ENCODE results near the gene KBTBD2. TPM values are rescaled to one million over a fixed set of nuclear protein-coding genes. Genes with fewer than 3 reads are reported as not detected.
"Not testable (repeated sequence)": the region's sequence is repeated elsewhere in the genome, so short reads cannot be mapped to it uniquely, and the experiment has no call there.

KBTBD2 gene
- total RNA-seq, 2 donors from 2014 or later = 35.7 to 49.5 TPM

- DNase-seq (ENCODE audit: low spot score in 2 of 2) (no peak), ATAC-seq (no peak)
- Mint-ChIP-seq H3K27ac (no peak overlapping the region), H3K36me3 (peaks cover 23 to 57% of the 10 kb centered on the region in 2 donors), H3K9me3 (peaks cover 0 to 4% of the 10 kb centered on the region in 2 donors)
Observed at GRCh38 chr7:32872421-32872820, 19.1 kb downstream of the KBTBD2 start.

DNA sequence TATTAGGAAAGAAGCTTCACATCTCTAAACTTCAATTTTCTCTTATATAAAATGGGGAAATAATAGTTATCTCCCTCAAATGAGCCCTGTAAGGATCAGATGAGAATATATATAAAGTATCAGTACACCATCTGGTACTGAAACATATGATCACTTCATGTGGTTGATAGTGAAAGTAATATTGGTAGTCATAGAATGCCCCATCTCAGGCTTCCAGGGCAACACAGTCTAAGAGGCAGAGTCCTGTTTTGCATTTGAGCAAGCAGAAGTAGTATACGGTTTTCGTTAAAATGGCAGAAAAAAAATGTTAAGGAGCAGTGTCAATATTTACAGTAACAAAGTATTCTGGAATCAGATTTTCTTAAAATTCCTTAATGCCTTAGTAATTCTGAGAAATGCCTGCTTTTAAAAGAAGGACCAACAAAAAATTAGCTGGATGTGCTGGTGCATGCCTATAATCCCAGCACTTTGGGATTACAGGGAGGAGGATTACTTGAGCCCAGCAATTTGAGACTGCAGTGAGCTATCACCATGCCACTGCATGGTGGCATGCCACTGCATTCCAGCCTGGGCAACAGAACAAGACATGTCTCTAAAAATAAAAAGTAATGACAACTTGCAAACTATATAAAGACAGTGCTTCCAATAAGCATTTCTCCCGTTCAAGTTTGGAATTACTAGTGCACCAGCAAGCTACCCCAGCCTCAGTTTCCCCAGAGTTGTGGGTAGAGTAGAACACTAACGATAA is 19.8 kb downstream of the KBTBD2 start:
- ATAC-seq (peak; percentile 52 to 61), DNase-seq (ENCODE audit: low spot score in 2 of 2) (no peak)
- H3K27ac Mint-ChIP-seq = peak overlapping the region in 1 of 2 donors; percentile 79
- peaks cover 23 to 64% of the 10 kb centered on the region in 2 donors for H3K36me3 Mint-ChIP-seq
- H3K9me3 Mint-ChIP-seq = peaks cover 0 to 4% of the 10 kb centered on the region in 2 donors

DNA sequence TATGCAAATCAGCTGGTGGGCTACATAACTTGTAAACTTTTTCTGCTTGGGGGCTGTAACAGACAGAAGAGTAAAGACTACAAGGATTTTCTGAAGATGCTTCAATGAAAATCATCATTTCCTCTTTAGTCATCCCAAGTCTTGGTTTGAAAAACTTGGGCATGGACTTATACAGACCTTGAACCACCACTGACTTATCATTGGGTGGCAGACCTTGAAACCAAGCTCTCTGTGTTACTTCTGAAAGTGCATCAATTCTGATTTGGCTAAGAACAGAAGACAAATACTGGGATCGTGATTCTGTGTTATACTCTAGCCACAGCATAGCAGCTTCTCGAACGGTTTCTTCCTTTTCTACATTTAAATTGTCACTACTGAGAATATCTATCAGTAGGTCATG is 21.3 kb downstream of the KBTBD2 start:
- H3K9me3 Mint-ChIP-seq = peaks cover 0 to 14% of the 10 kb centered on the region in 2 donors
- DNase-seq (ENCODE audit: low spot score in 2 of 2) (no peak), ATAC-seq (peak; percentile 66 to 85)
- peak overlapping the region; percentile 20 to 68 for H3K27ac Mint-ChIP-seq
- H3K36me3 Mint-ChIP-seq = peaks cover 30 to 77% of the 10 kb centered on the region in 2 donors

DNA sequence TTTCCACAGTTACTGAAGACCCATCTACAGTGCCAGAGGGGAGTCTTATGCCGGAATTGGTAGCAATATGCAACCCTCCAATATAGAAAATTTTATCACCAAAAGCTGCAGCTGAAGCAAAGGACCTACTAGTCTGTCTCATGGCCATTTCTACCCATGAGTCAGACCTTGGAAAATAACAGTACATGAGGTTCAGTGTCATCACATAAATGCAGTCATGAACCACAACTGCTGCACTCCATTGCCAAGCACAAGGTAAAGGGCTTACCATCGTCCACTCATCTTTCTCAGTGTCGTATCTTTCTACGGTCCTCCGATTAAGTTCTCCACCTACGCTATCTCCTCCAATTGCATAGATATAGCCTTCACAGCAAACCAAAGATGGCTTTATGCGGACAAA is 21.8 kb downstream of the KBTBD2 start:
- ATAC-seq (peak; percentile 62 to 76), DNase-seq (ENCODE audit: low spot score in 2 of 2) (no peak)
- Mint-ChIP-seq H3K27ac (peak overlapping the region in 1 of 2 donors; percentile 68), H3K36me3 (peaks cover 30 to 75% of the 10 kb centered on the region in 2 donors), H3K9me3 (peaks cover 0 to 14% of the 10 kb centered on the region in 2 donors)

GRCh38 chr7:32868116-32868515 is 23.4 kb downstream of the KBTBD2 start:
- ATAC-seq (no peak), DNase-seq (ENCODE audit: low spot score in 2 of 2) (no peak)
- H3K36me3 Mint-ChIP-seq = peaks cover 30 to 78% of the 10 kb centered on the region in 2 donors
- H3K27ac Mint-ChIP-seq = no peak overlapping the region
- peaks cover 0 to 20% of the 10 kb centered on the region in 2 donors for H3K9me3 Mint-ChIP-seq

GRCh38 chr7:32865448-32866030 is 26.0 kb downstream of the KBTBD2 start:
- peaks cover 27 to 59% of the 10 kb centered on the region in 2 donors for H3K36me3 Mint-ChIP-seq

GRCh38 chr7:32863872-32864271 is 27.7 kb downstream of the KBTBD2 start:
- not testable (repeated sequence) for ATAC-seq; DNase-seq (ENCODE audit: low spot score in 2 of 2)
- peaks cover 0 to 16% of the 10 kb centered on the region in 2 donors for H3K9me3 Mint-ChIP-seq
- peak overlapping the region in 1 of 2 donors; percentile 50 for H3K27ac Mint-ChIP-seq
- H3K36me3 Mint-ChIP-seq = peaks cover 12 to 42% of the 10 kb centered on the region in 2 donors

More at GRCh38 chr7:32865448-32866030, 26.0 kb downstream of the KBTBD2 start:
- DNase-seq (ENCODE audit: low spot score in 2 of 2) = no peak
- ATAC-seq = peak in 1 of 2 donors; percentile 13
- Mint-ChIP-seq H3K9me3 (peaks cover 0 to 18% of the 10 kb centered on the region in 2 donors), H3K27ac (no peak overlapping the region)

GRCh38 chr7:32860090-32860489 is 31.5 kb downstream of the KBTBD2 start:
- H3K36me3 Mint-ChIP-seq = peaks cover 0 to 6% of the 10 kb centered on the region in 2 donors
- H3K9me3 Mint-ChIP-seq = peaks cover 0 to 6% of the 10 kb centered on the region in 2 donors
- H3K27ac Mint-ChIP-seq = no peak overlapping the region
- DNase-seq (ENCODE audit: low spot score in 2 of 2) (no peak), ATAC-seq (no peak)

DNA sequence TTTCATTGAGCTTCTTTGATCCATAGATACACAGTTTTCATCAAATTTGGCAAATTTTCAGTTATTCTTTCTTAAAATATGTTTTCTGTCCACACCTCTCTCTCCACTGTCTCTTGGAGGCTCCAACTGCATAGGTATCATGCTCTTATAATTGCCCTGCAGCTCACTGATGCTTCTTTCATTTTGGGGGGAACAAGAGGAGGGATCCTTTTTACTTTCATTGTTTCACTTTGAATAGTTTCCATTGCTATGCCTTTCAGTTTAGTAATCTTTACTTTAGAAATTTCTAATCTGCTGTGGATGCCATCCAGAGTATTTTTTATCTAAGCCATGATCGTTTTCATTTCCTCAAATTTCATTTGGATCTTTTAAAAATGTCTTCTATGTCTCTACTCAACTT is 32.9 kb downstream of the KBTBD2 start:
- peak in 1 of 2 donors; percentile 70 for ATAC-seq
- no peak overlapping the region for H3K27ac Mint-ChIP-seq
- H3K9me3 Mint-ChIP-seq = peaks cover 0 to 4% of the 10 kb centered on the region in 2 donors
- DNase-seq (ENCODE audit: low spot score in 2 of 2) = no peak
- H3K36me3 Mint-ChIP-seq = no peaks in the 10 kb centered on the region

DNA sequence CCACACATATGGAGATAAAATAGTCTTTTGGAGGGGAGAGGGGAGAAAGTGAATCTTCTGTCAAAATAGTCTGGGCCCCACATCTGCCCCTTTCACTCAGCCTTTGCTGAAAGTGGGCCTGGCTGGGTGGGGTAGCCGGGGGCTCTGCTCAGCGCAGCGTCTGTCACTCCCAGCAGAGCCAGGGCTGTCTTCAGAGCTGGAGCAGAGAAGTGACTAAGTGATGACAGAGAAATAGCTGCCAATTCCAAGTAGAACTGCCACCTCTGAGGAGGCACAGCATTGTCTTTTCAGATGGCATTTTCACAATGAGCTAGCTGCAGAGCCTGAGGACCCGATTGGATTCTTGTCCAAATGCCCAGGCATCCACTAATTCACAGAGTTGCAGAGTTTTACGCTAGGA is 34.5 kb downstream of the KBTBD2 start:
- not testable (repeated sequence) for DNase-seq (ENCODE audit: low spot score in 2 of 2); H3K36me3 Mint-ChIP-seq; ATAC-seq; H3K9me3 Mint-ChIP-seq; H3K27ac Mint-ChIP-seq

GRCh38 chr7:32855837-32856775 is 35.5 kb downstream of the KBTBD2 start:
- not testable (repeated sequence) for H3K27ac Mint-ChIP-seq; DNase-seq (ENCODE audit: low spot score in 2 of 2); H3K9me3 Mint-ChIP-seq; ATAC-seq; H3K36me3 Mint-ChIP-seq

GRCh38 chr7:32850654-32851053 is 40.9 kb downstream of the KBTBD2 start:
- DNase-seq (ENCODE audit: low spot score in 2 of 2); H3K27ac Mint-ChIP-seq; H3K36me3 Mint-ChIP-seq; ATAC-seq; H3K9me3 Mint-ChIP-seq: not testable (repeated sequence)

GRCh38 chr7:32848655-32849054 is 42.9 kb downstream of the KBTBD2 start:
- not testable (repeated sequence) for ATAC-seq; DNase-seq (ENCODE audit: low spot score in 2 of 2); H3K36me3 Mint-ChIP-seq; H3K9me3 Mint-ChIP-seq; H3K27ac Mint-ChIP-seq

GRCh38 chr7:32846630-32847225 is 44.8 kb downstream of the KBTBD2 start:
- no peaks in the 10 kb centered on the region for H3K36me3 Mint-ChIP-seq
- ATAC-seq (peak; percentile 100), DNase-seq (ENCODE audit: low spot score in 2 of 2) (peak; percentile 83 to 89)
- no peak overlapping the region for H3K27ac Mint-ChIP-seq
- no peaks in the 10 kb centered on the region for H3K9me3 Mint-ChIP-seq

GRCh38 chr7:32844748-32845147 is 46.8 kb downstream of the KBTBD2 start:
- not testable (repeated sequence) for DNase-seq (ENCODE audit: low spot score in 2 of 2); H3K27ac Mint-ChIP-seq; ATAC-seq; H3K9me3 Mint-ChIP-seq; H3K36me3 Mint-ChIP-seq

DNA sequence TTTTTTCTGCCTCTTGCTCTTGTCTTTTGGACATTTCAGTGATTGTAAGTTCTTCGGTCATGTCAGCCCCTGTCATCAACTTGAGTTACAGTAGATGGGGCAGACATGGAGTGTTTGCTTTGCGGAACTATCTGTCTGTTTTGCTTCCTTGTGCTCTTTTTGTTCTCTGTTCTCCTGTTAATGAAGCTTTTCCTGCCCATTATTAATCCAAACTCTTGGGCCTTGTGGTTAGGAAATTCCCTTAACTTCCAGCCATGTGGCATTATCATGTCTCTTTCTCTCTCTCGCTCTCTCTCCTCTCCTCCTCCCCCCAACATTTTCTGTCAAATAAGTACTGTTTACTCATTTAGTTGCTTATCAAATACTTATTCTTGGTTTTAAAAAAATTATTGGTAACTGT is 47.8 kb downstream of the KBTBD2 start:
- not testable (repeated sequence) for H3K9me3 Mint-ChIP-seq; ATAC-seq; DNase-seq (ENCODE audit: low spot score in 2 of 2); H3K27ac Mint-ChIP-seq; H3K36me3 Mint-ChIP-seq
